ENCODE data around the gene ID3. TPM values are rescaled to one million over a fixed set of nuclear protein-coding genes. Genes with fewer than 3 reads are reported as not detected.
"Not testable (repeated sequence)": the region's sequence is repeated elsewhere in the genome, so short reads cannot be mapped to it uniquely, and the experiment has no call there.

The ID3 gene
- total RNA-seq, 1 experiment from 2014 or later = 1.3 TPM

- no peak for DNase-seq (ENCODE audit: low spot score)
Observed at GRCh38 chr1:23589585-23589986, 30.3 kb upstream of the ID3 start.

DNA sequence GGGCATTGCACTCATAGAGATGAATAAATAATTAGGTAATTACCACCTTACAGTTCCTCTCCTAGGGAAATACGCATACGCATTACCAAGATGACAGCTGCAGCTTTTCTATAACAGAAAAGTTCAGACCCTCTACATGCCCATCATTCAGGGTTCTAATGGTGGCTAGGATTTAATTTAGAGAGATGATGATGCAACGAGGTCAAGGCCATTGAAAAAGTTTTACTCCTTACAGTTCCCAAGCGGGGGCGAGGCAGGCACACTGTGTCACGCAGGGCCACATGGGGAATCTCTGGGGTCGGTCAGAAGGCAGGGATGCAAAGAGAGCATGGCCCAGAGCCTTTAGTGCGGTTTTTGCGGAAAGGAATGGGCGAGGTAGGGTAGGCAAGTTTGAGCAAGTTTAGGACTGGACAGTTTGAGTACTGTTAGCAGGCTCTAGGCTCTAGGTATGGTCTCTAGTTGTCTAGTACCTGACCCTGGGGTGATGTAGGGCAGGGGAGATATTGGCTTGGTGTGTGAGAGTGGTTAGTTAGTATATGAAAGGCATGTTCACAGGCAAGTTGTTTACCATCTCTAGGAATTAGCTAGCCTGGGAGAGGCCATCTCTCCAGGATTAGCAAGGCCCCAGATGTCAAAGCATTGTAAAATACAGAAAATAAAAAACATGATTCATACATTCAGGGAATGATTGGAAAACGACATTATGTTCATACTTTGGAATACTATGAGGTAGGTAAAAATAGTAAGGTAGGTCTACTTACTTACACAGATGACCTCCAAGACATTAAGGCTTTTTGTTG, 29.6 kb upstream of the ID3 start:
- no peak for DNase-seq (ENCODE audit: low spot score)

- no peak for DNase-seq (ENCODE audit: low spot score)
Observed at GRCh38 chr1:23585321-23586022, 26.2 kb upstream of the ID3 start.

- not testable (repeated sequence) for DNase-seq (ENCODE audit: low spot score)
Observed at GRCh38 chr1:23583727-23584126, 24.4 kb upstream of the ID3 start.

GRCh38 chr1:23582820-23583219, 23.5 kb upstream of the ID3 start:
- no peak for DNase-seq (ENCODE audit: low spot score)

DNA sequence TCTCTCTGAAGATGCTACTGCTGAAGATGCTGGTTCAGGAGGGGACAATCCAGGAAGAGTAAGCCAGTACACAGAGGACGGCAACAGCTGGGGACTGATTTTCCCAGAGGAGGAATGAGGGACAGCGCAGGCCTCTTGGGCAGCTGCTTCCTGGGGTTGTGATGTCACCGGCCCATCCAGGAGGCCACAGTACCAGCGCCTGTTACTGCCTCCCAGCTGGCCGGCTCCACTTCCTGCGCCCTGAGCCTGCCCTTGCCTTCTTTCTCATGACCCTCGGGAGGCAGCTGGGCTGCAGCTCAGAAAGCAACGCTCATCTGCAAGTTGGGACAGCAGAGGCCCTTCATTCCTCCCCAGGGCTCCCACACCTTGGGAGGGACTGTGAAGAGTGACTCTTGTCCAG, 21.9 kb upstream of the ID3 start:
- DNase-seq (ENCODE audit: low spot score) = no peak

DNA sequence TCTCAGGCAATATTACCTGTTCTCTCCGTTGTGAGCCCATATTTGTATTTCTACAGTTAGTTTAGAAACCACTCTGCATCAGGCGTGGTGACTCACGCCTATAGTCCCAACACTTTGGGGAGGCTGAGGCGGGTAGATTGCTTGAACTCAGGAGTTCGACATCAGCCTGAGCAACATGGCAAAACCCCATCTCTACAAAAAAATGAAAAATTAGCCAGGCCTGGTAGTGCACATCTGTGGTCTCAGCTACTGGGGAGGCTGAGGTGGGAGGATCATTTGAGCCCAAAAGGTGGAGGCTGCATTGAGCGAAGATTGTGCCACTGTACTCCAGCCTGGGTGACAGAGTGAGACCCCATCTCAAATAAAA, 19.7 kb upstream of the ID3 start:
- DNase-seq (ENCODE audit: low spot score) = no peak

GRCh38 chr1:23578311-23578996, 19.2 kb upstream of the ID3 start:
- DNase-seq (ENCODE audit: low spot score) = no peak

DNA sequence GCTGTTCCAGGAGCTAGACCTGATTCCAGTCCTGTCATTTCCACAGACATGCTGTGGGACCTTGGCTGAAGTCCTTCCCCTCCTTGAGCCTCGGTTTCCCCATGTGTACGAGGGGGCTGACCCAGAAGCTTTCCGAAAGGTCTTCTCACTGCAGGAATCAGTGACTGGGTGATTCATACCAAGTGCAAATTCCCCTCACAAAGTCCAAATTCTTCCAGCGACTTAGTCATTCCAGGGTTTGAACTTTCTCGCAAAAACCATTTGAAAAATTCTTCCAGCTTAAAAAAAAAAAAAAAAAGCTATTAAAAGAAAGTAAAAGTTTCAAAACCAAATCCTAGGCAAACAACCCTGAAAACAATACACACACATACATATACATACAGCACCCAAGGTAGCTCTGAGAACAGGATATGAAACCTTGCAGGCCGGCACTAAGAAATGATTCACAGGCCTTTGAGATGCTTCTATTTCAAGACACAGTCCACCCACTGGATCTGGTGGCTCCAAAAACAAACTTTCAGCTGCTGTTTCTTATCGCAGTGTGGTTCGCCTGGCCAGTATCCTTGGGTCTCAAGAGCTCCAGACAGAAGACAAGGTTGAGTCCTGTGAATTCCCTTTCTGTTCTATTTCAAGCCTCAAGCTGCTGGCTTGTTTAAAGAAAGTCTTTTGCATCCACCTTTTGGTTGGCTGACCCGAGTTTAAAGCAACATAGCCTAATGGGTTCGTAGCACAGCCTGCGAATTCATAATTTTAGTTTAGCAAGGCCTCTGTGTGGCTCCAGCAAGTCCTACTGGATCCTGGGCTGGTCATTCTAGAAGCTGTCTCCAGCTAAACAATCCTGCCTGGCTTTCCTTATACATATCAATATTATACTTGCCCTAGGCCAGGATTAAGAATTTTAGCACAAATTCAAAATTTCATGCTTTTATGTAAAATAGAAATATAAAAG, 18.0 kb upstream of the ID3 start:
- no peak for DNase-seq (ENCODE audit: low spot score)

- no peak for DNase-seq (ENCODE audit: low spot score)
Observed at GRCh38 chr1:23576338-23577055, 17.2 kb upstream of the ID3 start.

GRCh38 chr1:23575226-23575810, 16.0 kb upstream of the ID3 start:
- no peak for DNase-seq (ENCODE audit: low spot score)

- DNase-seq (ENCODE audit: low spot score) = no peak
Observed at GRCh38 chr1:23574265-23574754, 15.0 kb upstream of the ID3 start.

- DNase-seq (ENCODE audit: low spot score) = no peak
Observed at GRCh38 chr1:23573574-23574182, 14.4 kb upstream of the ID3 start.

- no peak for DNase-seq (ENCODE audit: low spot score)
Observed at GRCh38 chr1:23571465-23571864, 12.2 kb upstream of the ID3 start.

GRCh38 chr1:23570001-23570691, 10.8 kb upstream of the ID3 start:
- DNase-seq (ENCODE audit: low spot score) = no peak

GRCh38 chr1:23568608-23569383, 9.5 kb upstream of the ID3 start:
- DNase-seq (ENCODE audit: low spot score) = no peak

DNA sequence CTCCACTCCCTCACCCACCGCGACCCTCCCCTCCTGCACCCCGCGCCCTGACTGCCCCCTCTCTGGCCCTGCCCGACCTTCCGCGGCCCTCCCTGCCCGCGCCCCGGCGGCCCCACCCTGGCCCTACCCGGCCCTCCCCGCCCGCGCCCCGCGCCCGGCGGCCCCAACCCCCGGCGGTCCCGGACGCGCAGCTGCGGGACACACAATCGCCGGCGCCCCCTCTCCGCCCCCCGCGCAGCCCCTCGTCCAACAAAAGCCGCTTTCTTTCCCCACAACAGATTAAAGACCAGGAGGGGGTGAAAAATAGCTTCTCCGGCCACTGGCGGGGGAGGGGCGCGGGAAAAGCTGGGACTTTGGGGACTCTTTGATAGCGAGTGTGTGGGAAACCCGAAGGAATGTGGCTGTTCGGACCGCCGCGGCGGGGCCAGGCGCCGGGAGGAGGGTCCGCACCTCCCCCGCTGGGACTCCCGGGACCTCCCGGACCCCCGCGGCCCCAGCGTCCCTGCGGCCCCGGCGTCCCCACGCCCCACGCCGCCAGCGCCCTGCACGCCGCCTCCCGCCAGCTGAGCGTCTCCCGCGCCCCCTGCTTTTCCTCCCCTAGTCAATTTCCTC, 8.8 kb upstream of the ID3 start:
- no peak for DNase-seq (ENCODE audit: low spot score)

GRCh38 chr1:23567629-23567995, 8.3 kb upstream of the ID3 start:
- DNase-seq (ENCODE audit: low spot score) = no peak
